H1 (cell line): ENCODE data around the gene ARHGEF12. TPM values are rescaled to one million over a fixed set of nuclear protein-coding genes. Genes with fewer than 3 reads are reported as not detected.

Source experiments
- BRCA1 ChIP-seq: IDR thresholded peaks from 2 replicates; pipeline ENCODE4 v1.6.1; 2012; ENCODE audit warnings: low read depth, low read length, improper control_type of control experiment
- CHD1 ChIP-seq: IDR thresholded peaks from 2 replicates; pipeline ENCODE4 v1.6.1; 2012; ENCODE audit warnings: low read depth, low read length, improper control_type of control experiment
- CREB1 ChIP-seq: IDR thresholded peaks from 2 replicates; pipeline ENCODE4 v1.6.1; 2012; ENCODE audit warnings: inconsistent platforms
- EGR1 ChIP-seq: IDR thresholded peaks from 2 replicates; pipeline ENCODE4 v1.6.1; 2011; ENCODE audit warnings: low read depth, low read length, borderline replicate concordance
- EP300 ChIP-seq, 2 experiments: IDR thresholded peaks; 1 replicate in 1 of 2; 2 replicates in 1 of 2; pipeline ENCODE4 v1.6.1; 2011 to 2012; ENCODE audit warnings: low read depth in 2 of 2, low read length in 2 of 2, mild to moderate bottlenecking in 2 of 2, borderline replicate concordance in 1 of 2, inconsistent platforms in 1 of 2, moderate library complexity in 1 of 2
- SIN3A ChIP-seq, 2 experiments: IDR thresholded peaks in 1 of 2; conservative IDR thresholded peaks in 1 of 2; 2 replicates each; pipeline ENCODE4 v1.6.1; 2011 to 2012; ENCODE audit warnings: low read length in 2 of 2, improper control_type of control experiment in 1 of 2, low read depth in 1 of 2, mild to moderate bottlenecking in 1 of 2
- SIRT6 ChIP-seq: IDR thresholded peaks from one replicate; pipeline ENCODE4 v1.7.1; 2012; ENCODE audit warnings: low read length, inconsistent platforms
- SP1 ChIP-seq: IDR thresholded peaks from 2 replicates; pipeline ENCODE4 v1.6.1; 2011; ENCODE audit warnings: low read depth, low read length
- SP4 ChIP-seq: IDR thresholded peaks from 2 replicates; pipeline ENCODE4 v1.6.1; 2012; ENCODE audit warnings: low read length, inconsistent platforms
- polyA plus RNA-seq, 7 experiments: library from polyadenylated mRNA; depleted of rRNA in 3 of 7; stranded (reverse) in 5 of 7; unstranded in 2 of 7; fragments of >200 nt in 5 of 7; fragments of 200-250 nt in 2 of 7; gene quantifications; 1 replicate in 5 of 7; 2 replicates in 1 of 7; 4 replicates in 1 of 7; pipeline versions ENCODE4 v1.2.1 to v1.2.3, GENCODE V29; 2011 to 2013; ENCODE audit warnings: missing spikeins in 2 of 7, mixed read lengths in 2 of 7
- total RNA-seq: library from RNA; stranded (reverse); fragmentation: NEBNext Ultra II Directional; extraction: Animal tissue kit (Norgen Biotek cat#: 25700); gene quantifications from 2 replicates; pipeline ENCODE4 v1.2.1, GENCODE V29; 2021

Gene ARHGEF12
- total and polyA plus RNA-seq, 2 of the 8 experiments (the other 6 are each of a cell fraction or from before 2014, with no cell fraction given) = 5.1 to 33.7 TPM

DNA sequence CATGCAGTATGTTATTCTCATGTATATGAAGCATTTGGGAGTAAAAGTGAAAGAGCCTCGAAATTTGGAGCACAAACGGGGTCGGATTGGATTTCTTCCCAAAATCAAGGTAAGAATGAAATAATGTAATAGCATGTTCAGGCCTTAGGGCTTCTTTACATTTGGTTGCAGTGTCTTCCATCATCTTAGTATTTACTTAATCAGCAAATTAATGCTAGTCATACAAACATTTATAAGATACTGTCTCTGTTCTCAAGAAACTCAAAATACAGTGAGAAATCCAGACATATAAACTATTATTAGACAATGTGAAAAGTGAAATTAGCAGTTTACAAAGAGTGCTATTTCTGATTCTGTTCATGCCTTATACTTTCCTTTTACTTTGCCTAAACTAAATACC is 112.0 kb downstream of the ARHGEF12 start (continued):
- TF ChIP-seq SIN3A (conservative IDR thresholded peaks at IDR 0.05 in 1 of 2, IDR thresholded peaks at IDR 0.05 in 1 of 2; ENCODE audit: low read depth in 1 of 2, low read length in 2 of 2) (no peak), EGR1 (no peak), SP1 (no peak), SIRT6 (no peak), CREB1 (no peak), SP4 (no peak), BRCA1 (no peak), CHD1 (no peak), EP300 (IDR thresholded peaks at IDR 0.05; ENCODE audit: borderline replicate concordance in 1 of 2, low read depth in 2 of 2, low read length in 2 of 2) (no peak)
